ENCODE data around the gene GRIK1.

The GRIK1 gene

DNA sequence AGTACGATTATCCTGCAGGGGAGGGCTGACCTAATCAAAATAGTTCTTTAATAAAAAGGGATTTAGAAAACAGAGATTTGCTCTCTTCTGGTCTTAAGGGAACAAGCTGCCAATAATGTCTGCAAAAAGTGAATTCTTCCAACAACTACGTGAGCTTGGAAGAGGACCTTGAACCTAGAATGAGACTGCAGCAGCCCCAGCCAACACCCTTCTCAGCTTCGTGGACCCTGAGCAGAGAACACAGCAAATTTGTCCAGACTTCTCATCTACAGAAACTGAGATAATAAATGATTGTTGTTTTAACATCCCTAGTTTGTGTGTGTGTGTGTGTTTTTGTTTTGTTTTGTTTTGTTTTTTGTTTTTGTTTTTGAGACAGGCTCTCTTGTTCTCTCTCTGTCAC, 309.4 kb downstream of the GRIK1 start:
- H3F3A ChIP-seq (ENCODE audit: control insufficient read depth, insufficient read depth): no peaks in the 10 kb centered on the region
- no peak overlapping the region for H3K4me2 ChIP-seq (ENCODE audit: low read length)
- no peaks in the 10 kb centered on the region for H3K4me1 ChIP-seq (ENCODE audit: control insufficient read depth, low read length)
- H3K36me3 ChIP-seq (ENCODE audit: control insufficient read depth, low read length): no peaks in the 10 kb centered on the region
- no peaks in the 10 kb centered on the region for H3K9me3 ChIP-seq (ENCODE audit: control insufficient read depth, insufficient read depth, low read length)
- no peak overlapping the region for H3K27ac ChIP-seq (ENCODE audit: low read depth, low read length)
- H3K4me3 ChIP-seq (ENCODE audit: low read length): no peak overlapping the region
- H3K79me2 ChIP-seq (ENCODE audit: control insufficient read depth, low read length): no peaks in the 10 kb centered on the region
- H3K27me3 ChIP-seq (ENCODE audit: control insufficient read depth, low read length): no peaks in the 10 kb centered on the region
- TF ChIP-seq EZH2phosphoT487 (IDR thresholded peaks at IDR 0.05; ENCODE audit: borderline replicate concordance, low read length): no peak
- TF ChIP-seq, protein P1, sequence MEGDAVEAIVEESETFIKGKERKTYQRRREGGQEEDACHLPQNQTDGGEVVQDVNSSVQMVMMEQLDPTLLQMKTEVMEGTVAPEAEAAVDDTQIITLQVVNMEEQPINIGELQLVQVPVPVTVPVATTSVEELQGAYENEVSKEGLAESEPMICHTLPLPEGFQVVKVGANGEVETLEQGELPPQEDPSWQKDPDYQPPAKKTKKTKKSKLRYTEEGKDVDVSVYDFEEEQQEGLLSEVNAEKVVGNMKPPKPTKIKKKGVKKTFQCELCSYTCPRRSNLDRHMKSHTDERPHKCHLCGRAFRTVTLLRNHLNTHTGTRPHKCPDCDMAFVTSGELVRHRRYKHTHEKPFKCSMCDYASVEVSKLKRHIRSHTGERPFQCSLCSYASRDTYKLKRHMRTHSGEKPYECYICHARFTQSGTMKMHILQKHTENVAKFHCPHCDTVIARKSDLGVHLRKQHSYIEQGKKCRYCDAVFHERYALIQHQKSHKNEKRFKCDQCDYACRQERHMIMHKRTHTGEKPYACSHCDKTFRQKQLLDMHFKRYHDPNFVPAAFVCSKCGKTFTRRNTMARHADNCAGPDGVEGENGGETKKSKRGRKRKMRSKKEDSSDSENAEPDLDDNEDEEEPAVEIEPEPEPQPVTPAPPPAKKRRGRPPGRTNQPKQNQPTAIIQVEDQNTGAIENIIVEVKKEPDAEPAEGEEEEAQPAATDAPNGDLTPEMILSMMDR (IDR thresholded peaks at IDR 0.05; ENCODE audit: low read depth, low read length, poor library complexity, severe bottlenecking): no peak
- no peaks in the 10 kb centered on the region for H4K20me1 ChIP-seq (ENCODE audit: control insufficient read depth, insufficient read depth, low read depth, low read length)
- H3K9me2 ChIP-seq (replicated peaks; ENCODE audit: control insufficient read depth, low read length): no peaks in the 10 kb centered on the region

DNA sequence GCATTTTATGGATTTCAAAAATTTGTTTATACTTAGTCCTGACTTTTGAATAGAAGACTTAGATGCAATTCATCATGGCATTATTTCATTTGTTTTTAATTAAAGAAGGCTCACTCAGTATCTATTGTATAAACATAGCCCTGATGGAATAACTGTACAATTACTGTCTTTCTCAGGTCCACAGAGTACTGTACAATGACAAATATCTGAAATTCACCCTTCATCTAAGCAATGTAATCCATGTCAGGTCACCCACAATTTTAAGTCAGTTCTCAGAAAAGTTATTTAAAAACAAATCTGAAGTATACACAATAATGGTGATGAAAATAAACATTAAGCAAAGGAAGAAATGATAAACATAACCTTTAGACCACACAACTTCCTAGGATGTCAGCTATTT, 311.9 kb downstream of the GRIK1 start:
- TF ChIP-seq EZH2phosphoT487 (IDR thresholded peaks at IDR 0.05; ENCODE audit: borderline replicate concordance, low read length): no peak
- TF ChIP-seq, protein P1 (IDR thresholded peaks at IDR 0.05; ENCODE audit: low read depth, low read length, poor library complexity, severe bottlenecking): no peak
- Histone ChIP-seq H4K20me1 (ENCODE audit: control insufficient read depth, insufficient read depth, low read depth, low read length) (no peaks in the 10 kb centered on the region), H3K27ac (ENCODE audit: low read depth, low read length) (no peak overlapping the region), H3K36me3 (ENCODE audit: control insufficient read depth, low read length) (no peaks in the 10 kb centered on the region), H3K4me1 (ENCODE audit: control insufficient read depth, low read length) (no peaks in the 10 kb centered on the region), H3K9me3 (ENCODE audit: control insufficient read depth, insufficient read depth, low read length) (no peaks in the 10 kb centered on the region), H3K27me3 (ENCODE audit: control insufficient read depth, low read length) (no peaks in the 10 kb centered on the region), H3K9me2 (replicated peaks; ENCODE audit: control insufficient read depth, low read length) (no peaks in the 10 kb centered on the region), H3F3A (ENCODE audit: control insufficient read depth, insufficient read depth) (no peaks in the 10 kb centered on the region), H3K79me2 (ENCODE audit: control insufficient read depth, low read length) (no peaks in the 10 kb centered on the region), H3K4me3 (ENCODE audit: low read length) (no peak overlapping the region), H3K4me2 (ENCODE audit: low read length) (no peak overlapping the region)

DNA sequence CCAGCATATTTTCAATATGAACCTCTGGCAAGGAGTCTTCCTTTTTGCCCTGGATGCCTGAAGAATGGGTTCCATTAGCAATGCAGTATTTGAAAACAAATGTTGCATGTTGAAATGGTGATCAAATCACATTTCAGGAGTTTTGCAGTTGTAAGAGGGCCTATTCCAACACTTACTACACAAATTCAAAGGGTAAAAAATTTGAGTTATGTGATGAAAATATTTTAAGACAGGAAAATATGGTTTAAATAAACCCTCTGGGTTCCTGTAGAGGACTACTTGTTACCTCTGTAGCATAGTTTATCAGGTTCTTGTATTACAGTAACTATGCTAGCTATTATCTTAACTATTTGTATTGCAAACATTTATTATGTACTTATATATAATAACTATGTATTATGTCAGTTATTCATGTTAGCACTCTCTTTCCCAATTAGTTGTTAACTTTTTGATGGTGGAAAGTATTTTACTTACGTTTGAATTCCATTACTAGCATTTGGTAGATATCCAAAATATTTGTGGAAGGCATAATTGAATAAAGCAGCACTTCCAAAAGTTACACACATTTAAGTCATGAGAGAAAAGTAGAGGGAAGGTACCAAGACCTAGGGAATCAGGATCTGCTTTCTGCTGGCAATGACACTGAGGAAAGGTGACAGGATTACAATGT, 312.9 kb downstream of the GRIK1 start:
- Histone ChIP-seq H3K4me1 (ENCODE audit: control insufficient read depth, low read length) (no peaks in the 10 kb centered on the region), H3F3A (ENCODE audit: control insufficient read depth, insufficient read depth) (no peaks in the 10 kb centered on the region), H4K20me1 (ENCODE audit: control insufficient read depth, insufficient read depth, low read depth, low read length) (no peaks in the 10 kb centered on the region), H3K4me2 (ENCODE audit: low read length) (no peak overlapping the region), H3K4me3 (ENCODE audit: low read length) (no peak overlapping the region), H3K27ac (ENCODE audit: low read depth, low read length) (no peak overlapping the region), H3K9me3 (ENCODE audit: control insufficient read depth, insufficient read depth, low read length) (no peaks in the 10 kb centered on the region), H3K9me2 (replicated peaks; ENCODE audit: control insufficient read depth, low read length) (no peaks in the 10 kb centered on the region), H3K79me2 (ENCODE audit: control insufficient read depth, low read length) (no peaks in the 10 kb centered on the region), H3K27me3 (ENCODE audit: control insufficient read depth, low read length) (no peaks in the 10 kb centered on the region), H3K36me3 (ENCODE audit: control insufficient read depth, low read length) (no peaks in the 10 kb centered on the region)
- no peak for TF ChIP-seq EZH2phosphoT487 (IDR thresholded peaks at IDR 0.05; ENCODE audit: borderline replicate concordance, low read length)
- TF ChIP-seq, protein P1 (IDR thresholded peaks at IDR 0.05; ENCODE audit: low read depth, low read length, poor library complexity, severe bottlenecking): no peak

Measured in DOHH2 (cell line).